Body of pancreas (tissue), 4 donors: Measurements from ENCODE around the gene TEX44. TPM values are rescaled to one million over a fixed set of nuclear protein-coding genes. Genes with fewer than 3 reads are reported as not detected.
"Not testable (repeated sequence)": the region's sequence is repeated elsewhere in the genome, so short reads cannot be mapped to it uniquely, and the experiment has no call there.

Source experiments
- ATAC-seq: fragments of 150-250 bp; one replicate; pipeline ENCODE4 v1.9.1; 2016
- DNase-seq, 4 donors: peaks; one replicate each; pipeline ENCODE4 v3.0.0-alpha.2; 2019
- H3K27ac ChIP-seq, 4 donors: fragments of 200-600 bp; sonication (generic); 1 replicate in 3 of 4; 2 replicates in 1 of 4; pipeline versions ENCODE4 v1.5.1 to v1.6.1; 2016 to 2019; ENCODE audit warnings: mild to moderate bottlenecking in 1 of 4, mixed read lengths in 1 of 4, moderate library complexity in 1 of 4
- H3K27me3 ChIP-seq, 2 donors: fragments of 200-600 bp; sonication (generic); one replicate each; pipeline ENCODE4 v1.6.0; 2016; ENCODE audit warnings: mild to moderate bottlenecking in 1 of 2
- H3K36me3 ChIP-seq, 2 donors: fragments of 200-600 bp; sonication (generic); replicated peaks in 1 of 2; 2 replicates each; pipeline ENCODE4 v1.5.1; 2016; ENCODE audit warnings: low read depth in 2 of 2; ENCODE audit not compliant: insufficient read depth in 1 of 2
- H3K4me1 ChIP-seq: fragments of 200-600 bp; sonication (generic); one replicate; pipeline ENCODE4 v1.6.0; 2016
- H3K4me3 ChIP-seq, 2 donors: fragments of 200-600 bp; sonication (generic); 1 replicate in 1 of 2; 2 replicates in 1 of 2; pipeline ENCODE4 v1.5.1; 2016 to 2019
- H3K9me3 ChIP-seq, 3 donors: fragments of 200-600 bp; sonication (generic); 1 replicate in 2 of 3; 2 replicates in 1 of 3; pipeline ENCODE4 v1.5.1; 2016
- POLR2A ChIP-seq, 3 donors: fragments of 450-650 bp; IDR thresholded peaks; one replicate each; pipeline ENCODE4 v1.6.1; 2016; ENCODE audit warnings: antibody characterized with exemption in 3 of 3, mild to moderate bottlenecking in 2 of 3
- WGBS, 2 donors: methylation state at CpG; one replicate each; pipeline ENCODE4 v1.1.5; 2017; 5-methylcytosine and 5-hydroxymethylcytosine counted together
- intact Hi-C: fragments of 100-400 bp; cut with DNase I; formaldehyde crosslinking; loops from one replicate; pipeline ENCODE4 v1.15.1; 2023
- total RNA-seq, 2 donors: library from RNA; depleted of rRNA; stranded (reverse); fragments of >200 nt; gene quantifications; one replicate each; pipeline ENCODE4 v1.1.0, GENCODE V29; 2016
- TF ChIP-seq, protein P1 (sequence below), 7 experiments: fragments of 450-650 bp in 4 of 7; fragments of 200-600 bp in 3 of 7; sonication (generic) in 3 of 7; IDR thresholded peaks; one replicate each; pipeline ENCODE4 v1.5.1; 2016 to 2019; ENCODE audit warnings: antibody characterized with exemption in 7 of 7

The TEX44 gene
- total RNA-seq, 2 donors from 2014 or later, result not detected

DNA sequence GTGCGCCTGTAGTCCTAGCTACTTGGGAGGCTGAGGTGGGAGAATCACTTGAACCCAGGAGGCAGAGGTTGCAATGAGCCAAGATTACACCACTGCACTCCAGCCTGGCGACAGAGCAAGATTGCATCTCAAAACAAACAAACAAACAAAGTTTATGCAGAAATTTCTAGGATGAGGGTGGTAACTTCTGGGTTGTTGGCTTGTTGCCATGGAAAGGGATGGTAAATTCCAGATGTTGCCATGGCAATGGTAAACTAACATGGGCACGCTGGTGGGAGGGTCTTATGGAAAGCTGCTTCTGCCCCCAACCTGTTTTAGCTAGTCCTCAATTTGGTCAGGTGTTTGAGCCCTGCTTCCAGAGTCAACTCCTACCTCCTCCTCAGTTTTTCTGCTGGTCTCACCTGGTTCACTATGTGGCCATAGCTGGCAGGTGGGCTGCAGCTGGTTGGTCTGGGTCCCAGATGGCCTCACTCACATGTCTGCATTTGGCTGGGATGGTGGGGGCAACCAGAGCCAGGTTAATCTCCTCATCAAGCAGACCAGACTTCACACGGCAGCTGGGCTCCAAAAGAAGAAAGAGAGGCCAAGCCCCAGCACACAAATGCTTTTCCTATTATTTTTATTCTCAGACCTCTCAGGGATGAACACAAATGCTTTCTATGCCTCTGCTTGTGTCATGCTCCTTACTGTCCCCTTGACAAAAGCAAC is 26.6 kb upstream of the TEX44 start:
- Histone ChIP-seq H3K4me3 (no peak overlapping the region), H3K36me3 (no peaks in the 10 kb centered on the region), H3K4me1 (no peaks in the 10 kb centered on the region), H3K9me3 (no peaks in the 10 kb centered on the region), H3K27ac (no peak overlapping the region), H3K27me3 (no peaks in the 10 kb centered on the region)
- ATAC-seq (no peak), DNase-seq (no peak)
- intact Hi-C loops, result no loop called here
- TF ChIP-seq POLR2A (IDR thresholded peaks at IDR 0.05), result no peak
- TF ChIP-seq, protein P1, sequence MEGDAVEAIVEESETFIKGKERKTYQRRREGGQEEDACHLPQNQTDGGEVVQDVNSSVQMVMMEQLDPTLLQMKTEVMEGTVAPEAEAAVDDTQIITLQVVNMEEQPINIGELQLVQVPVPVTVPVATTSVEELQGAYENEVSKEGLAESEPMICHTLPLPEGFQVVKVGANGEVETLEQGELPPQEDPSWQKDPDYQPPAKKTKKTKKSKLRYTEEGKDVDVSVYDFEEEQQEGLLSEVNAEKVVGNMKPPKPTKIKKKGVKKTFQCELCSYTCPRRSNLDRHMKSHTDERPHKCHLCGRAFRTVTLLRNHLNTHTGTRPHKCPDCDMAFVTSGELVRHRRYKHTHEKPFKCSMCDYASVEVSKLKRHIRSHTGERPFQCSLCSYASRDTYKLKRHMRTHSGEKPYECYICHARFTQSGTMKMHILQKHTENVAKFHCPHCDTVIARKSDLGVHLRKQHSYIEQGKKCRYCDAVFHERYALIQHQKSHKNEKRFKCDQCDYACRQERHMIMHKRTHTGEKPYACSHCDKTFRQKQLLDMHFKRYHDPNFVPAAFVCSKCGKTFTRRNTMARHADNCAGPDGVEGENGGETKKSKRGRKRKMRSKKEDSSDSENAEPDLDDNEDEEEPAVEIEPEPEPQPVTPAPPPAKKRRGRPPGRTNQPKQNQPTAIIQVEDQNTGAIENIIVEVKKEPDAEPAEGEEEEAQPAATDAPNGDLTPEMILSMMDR (IDR thresholded peaks at IDR 0.05), result no peak
- 64 to 68% methylated on average over 4 of the region's 4 CpGs for WGBS, 2 donors

DNA sequence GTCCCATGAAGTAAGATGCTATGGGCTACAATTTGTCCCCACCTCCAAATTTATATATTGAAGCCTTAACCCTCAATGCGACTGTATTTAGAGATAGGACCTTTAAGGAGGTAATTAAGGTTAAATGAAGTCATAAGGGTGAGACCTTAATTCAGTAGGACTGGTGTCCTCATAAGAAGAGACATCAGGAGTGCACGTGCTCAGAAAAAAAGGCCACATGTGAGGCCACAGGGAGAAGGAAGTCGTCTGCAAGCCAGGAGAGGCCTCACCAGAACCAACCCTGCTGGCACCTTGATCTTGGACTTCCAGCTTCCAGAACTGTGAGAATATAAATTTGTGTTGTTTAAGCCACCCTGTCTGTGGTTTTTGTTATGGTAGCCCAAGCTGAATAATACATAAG is 25.5 kb upstream of the TEX44 start:
- no peaks in the 10 kb centered on the region for H3K27me3 ChIP-seq
- no peaks in the 10 kb centered on the region for H3K4me1 ChIP-seq
- 75 to 85% methylated on average over 3 of the region's 3 CpGs for WGBS, 2 donors
- no peak overlapping the region for H3K27ac ChIP-seq
- no peak for ATAC-seq
- intact Hi-C loops, result no loop called here
- DNase-seq, result no peak
- no peak for TF ChIP-seq POLR2A (IDR thresholded peaks at IDR 0.05)
- TF ChIP-seq, protein P1 (IDR thresholded peaks at IDR 0.05), result no peak
- no peaks in the 10 kb centered on the region for H3K9me3 ChIP-seq
- H3K4me3 ChIP-seq, result no peak overlapping the region
- no peaks in the 10 kb centered on the region for H3K36me3 ChIP-seq

DNA sequence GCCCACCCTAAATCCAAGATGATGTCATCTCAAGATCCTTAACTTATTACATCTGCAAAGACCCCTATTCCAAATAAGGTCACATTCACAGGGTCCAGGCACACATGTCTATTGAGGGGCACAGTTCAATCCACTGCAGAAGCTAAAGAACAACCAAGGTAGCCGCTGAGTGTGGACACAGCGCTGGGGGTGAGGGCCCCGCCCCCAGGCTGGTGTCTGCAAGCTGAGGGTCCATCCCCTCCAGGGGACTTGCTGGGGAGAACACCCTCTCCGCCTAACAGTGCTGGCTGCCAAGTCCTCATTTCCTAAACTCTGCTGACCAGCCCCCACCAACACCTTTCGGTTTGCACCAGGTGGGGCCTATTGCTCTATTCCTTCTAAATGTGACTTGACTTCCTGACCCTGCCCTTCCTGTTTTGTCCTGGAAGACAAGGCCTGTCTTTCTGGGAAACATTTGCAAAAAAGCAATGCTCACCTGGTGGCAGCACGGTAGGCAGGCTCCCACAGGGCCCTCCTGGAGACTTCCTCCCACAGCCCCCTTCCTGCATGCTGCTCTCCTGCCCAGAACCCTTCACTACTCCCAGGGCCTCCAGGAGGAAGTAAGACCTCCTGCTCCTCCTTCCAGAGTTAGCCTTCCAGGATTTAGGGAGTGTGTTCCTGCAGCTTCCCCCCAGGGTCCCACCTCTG is 24.4 kb upstream of the TEX44 start:
- ATAC-seq, result no peak
- intact Hi-C loops, result no loop called here

GRCh38 chr2:231568785-231569435 is 23.8 kb upstream of the TEX44 start:
- no peaks in the 10 kb centered on the region for H3K4me1 ChIP-seq
- no peak for DNase-seq
- TF ChIP-seq, protein P1 (IDR thresholded peaks at IDR 0.05), result no peak
- no peak for TF ChIP-seq POLR2A (IDR thresholded peaks at IDR 0.05)
- H3K27ac ChIP-seq, result no peak overlapping the region
- H3K36me3 ChIP-seq, result no peaks in the 10 kb centered on the region
- H3K27me3 ChIP-seq, result no peaks in the 10 kb centered on the region
- intact Hi-C loops, result no loop called here
- no peaks in the 10 kb centered on the region for H3K9me3 ChIP-seq
- WGBS, 2 donors, result 78 to 88% methylated on average over 7 of the region's 7 CpGs
- ATAC-seq, result no peak
- no peak overlapping the region for H3K4me3 ChIP-seq

More for the DNA sequence above, 24.4 kb upstream of the TEX44 start:
- no peak overlapping the region for H3K27ac ChIP-seq
- H3K36me3 ChIP-seq, result no peaks in the 10 kb centered on the region
- H3K9me3 ChIP-seq, result no peaks in the 10 kb centered on the region
- DNase-seq, result no peak
- no peak for TF ChIP-seq POLR2A (IDR thresholded peaks at IDR 0.05)
- TF ChIP-seq, protein P1 (IDR thresholded peaks at IDR 0.05), result no peak
- no peak overlapping the region for H3K4me3 ChIP-seq
- no peaks in the 10 kb centered on the region for H3K27me3 ChIP-seq
- WGBS, 2 donors, result 65 to 73% methylated on average over 2 to 6 of the region's 6 CpGs
- H3K4me1 ChIP-seq, result no peaks in the 10 kb centered on the region

DNA sequence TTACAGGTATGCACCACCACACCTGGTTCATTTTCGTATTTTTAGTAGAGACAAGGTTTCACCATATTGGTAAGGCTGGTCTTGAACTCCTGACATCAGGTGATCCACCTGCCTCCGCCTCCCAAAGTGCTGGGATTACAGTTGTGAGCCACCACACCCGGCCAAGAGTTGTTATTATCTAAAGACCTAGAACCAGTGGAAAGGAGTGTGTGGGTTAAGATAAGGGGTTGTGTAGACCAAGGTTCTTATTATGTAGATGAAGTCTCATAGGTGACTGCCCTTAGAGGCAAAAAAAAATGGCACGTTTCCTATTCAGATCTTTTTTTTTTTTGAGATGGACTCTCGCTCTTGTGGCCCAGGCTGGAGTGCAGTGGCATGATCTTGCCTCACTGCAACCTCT is 21.7 kb upstream of the TEX44 start:
- H3K4me1 ChIP-seq, H3K9me3 ChIP-seq, H3K27ac ChIP-seq, H3K4me3 ChIP-seq, H3K36me3 ChIP-seq, DNase-seq, H3K27me3 ChIP-seq, intact Hi-C loops, ATAC-seq: not testable (repeated sequence)
- WGBS, 2 donors, result 70 to 73% methylated on average over 5 of the region's 5 CpGs
